Keratinocyte (primary cell): ENCODE results near the gene SCYGR6.

Experiments
- CTCF ChIP-seq, 3 experiments: IDR thresholded peaks in 1 of 3; conservative IDR thresholded peaks in 1 of 3; optimal IDR thresholded peaks in 1 of 3; 2 replicates in 2 of 3; 3 replicates in 1 of 3; pipeline versions ENCODE3 to v1.5.1; 2011; ENCODE audit warnings: low read length in 3 of 3, mild to moderate bottlenecking in 3 of 3, moderate library complexity in 2 of 3, control low read depth in 1 of 3, inconsistent platforms in 1 of 3; ENCODE audit not compliant: insufficient read depth in 2 of 3; ENCODE audit errors: extremely low read depth in 1 of 3
- EZH2 ChIP-seq: IDR thresholded peaks from one replicate; pipeline ENCODE4 v1.6.1; 2012; ENCODE audit warnings: inconsistent platforms, mild to moderate bottlenecking, low read length, moderate library complexity

- TF ChIP-seq CTCF (optimal IDR thresholded peaks at IDR 0.05 in 1 of 3, IDR thresholded peaks at IDR 0.05 in 1 of 3, conservative IDR thresholded peaks at IDR 0.05 in 1 of 3; ENCODE audit: extremely low read depth in 1 of 3, insufficient read depth in 2 of 3, low read length in 3 of 3): peak; percentile 39 to 56 (median 43)
- TF ChIP-seq EZH2: no peak
Measured at GRCh38 chr2:227748079-227748478, 23.5 kb upstream of the SCYGR6 start.
